ENCODE measurements around the gene GAS7.
"Not testable (repeated sequence)": the region's sequence is repeated elsewhere in the genome, so short reads cannot be mapped to it uniquely, and the experiment has no call there.

The GAS7 gene

DNA sequence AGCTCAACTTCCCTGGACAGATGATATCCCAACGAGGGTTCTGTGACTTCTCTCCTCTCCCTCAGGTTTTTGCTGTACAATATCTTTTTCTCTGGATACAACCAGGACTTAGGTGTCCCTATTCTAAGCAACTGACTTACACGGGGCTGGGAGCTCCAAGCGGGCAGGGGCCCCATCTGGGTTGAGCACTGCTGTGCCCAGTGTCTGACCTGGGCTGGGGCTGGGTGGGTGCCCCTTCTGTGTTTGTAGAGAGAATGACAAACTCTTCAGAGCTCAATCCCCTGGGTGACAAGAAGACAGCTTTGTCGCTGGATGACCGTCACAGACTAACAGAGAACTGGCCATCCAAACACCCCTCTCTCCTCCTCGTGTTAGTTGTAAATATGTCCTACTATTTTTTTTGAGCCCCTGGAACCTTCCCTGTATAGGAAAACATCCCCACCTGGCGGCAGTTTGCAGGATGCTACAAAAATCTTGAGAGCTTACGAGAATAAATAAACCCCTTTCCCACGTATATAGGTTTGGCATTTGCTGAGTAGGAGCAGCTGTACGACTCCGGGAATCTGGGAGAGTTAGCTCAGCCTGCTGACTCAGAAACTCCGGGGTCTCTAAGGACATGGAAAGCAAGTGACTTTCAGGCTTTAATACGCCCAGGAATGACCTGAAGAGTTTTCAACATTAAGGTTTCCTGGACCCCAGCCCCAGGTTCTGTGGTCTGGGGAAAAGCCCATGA is 269.6 kb downstream of the GAS7 start:
- DNase-seq (ENCODE audit: extremely low read depth in 1 of 2, low read depth in 1 of 2) = no peak

DNA sequence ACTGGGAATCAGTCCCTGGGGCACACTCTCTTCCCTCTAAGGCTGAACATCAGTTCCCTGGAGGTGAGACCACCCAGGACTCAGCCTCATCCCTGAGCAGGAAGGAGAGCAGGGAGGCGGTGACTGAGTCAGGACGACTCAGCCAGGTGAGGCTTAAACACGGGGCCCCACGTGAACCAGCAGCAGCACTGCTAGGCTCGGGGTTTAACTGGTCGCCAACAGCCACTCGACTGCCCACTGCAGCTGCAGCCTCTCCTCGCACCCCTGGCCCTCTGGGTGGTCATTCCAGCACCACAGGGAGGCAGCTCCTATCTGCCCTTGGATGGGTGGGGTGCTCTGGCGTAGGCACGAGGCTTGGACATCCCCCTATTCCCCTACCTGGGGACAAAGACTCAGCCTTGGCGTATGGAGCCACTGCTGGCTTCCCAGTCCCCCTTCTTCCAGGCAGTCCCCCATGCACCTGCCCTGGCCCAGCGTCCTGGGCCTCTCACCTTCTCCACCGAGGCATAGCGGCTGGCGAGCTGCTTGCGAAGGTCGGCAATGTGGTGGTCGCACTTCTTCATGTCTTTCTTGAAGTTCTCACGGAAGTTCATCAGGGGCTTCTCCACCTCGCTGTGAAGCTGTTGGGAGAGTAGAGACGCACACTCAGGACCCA is 272.1 kb downstream of the GAS7 start:
- no peak for DNase-seq (ENCODE audit: extremely low read depth in 1 of 2, low read depth in 1 of 2)

DNA sequence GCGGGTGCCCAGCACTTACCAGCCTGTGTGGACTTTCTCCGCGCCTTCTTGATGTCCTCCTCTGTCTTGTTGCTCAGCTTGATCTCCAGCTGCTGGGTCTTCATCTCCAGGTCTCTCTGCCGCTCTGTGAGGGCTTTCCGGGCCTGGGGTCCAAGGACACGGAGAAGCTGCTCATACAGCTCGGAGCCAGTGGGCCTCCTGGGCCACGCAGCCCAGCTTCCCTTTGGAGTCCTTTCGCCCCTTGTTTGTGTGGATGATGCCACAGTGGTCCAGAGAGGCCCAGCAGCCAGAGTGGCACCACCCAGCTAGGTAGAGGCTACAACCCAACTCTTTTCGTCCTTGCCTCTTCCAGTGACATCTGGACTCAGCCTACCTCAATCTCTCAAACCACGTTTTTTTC is 272.9 kb downstream of the GAS7 start:
- DNase-seq (ENCODE audit: extremely low read depth in 1 of 2, low read depth in 1 of 2) = no peak

DNA sequence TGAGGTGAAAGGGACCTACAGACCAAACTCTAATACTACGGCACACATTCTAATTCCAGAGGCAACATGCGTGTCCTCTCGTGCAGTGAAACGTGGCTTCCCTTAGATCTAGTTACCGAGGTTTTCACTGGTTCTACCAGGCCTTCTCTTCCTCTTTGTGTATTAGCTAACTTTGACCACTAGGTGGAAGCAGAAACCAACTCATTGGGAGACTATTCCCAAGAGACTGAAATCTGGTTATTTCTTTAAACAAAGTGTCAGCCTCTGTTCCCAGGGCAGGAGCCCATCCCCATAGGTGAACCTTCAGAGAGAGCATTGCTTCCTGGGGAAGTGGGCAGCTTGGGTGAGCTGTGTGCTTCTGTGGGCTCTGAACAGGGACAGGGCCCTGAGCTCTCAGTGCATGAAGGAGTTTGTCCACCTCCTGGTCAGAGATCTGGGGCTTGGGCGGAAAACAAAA is 273.6 kb downstream of the GAS7 start:
- DNase-seq (ENCODE audit: extremely low read depth in 1 of 2, low read depth in 1 of 2) = no peak

DNA sequence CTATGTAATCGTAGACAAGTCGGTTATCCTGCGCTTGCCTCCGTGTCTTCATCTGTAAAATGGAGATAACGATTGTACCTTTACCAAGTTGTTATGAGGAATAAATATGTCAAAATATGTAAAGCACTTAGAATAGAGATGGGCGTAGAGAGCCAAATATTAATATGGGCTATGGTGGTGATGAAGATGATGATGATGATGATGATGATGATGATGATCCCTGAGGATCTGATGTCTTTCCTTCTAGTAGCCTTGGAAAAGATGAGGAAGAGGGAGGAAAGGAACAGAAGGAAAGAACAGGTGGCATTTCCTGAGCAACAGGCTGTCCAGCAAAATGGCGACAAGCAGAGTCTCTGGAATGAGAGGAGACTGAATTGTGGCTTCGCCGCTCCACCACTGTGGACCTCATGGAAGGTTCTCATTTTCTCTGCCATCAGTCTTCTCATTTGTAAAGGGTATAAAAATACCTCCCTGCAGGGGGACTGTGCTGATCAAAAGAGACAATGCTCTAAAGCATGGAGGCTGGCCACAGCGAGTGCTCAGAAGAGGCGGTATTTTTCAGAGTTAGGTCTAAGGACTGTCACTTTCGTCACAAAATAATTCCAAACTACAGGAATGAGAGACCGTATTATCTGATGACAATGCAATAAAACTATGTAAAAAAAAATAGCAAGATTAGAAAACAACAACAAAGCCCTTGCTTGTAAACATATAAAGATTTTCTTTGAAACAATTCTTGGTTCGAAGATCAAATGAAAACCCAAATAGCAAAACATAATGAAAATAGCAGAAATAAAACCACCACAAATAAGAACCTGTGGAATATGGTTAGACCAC is 276.2 kb downstream of the GAS7 start:
- DNase-seq (ENCODE audit: extremely low read depth in 1 of 2, low read depth in 1 of 2) = no peak

DNA sequence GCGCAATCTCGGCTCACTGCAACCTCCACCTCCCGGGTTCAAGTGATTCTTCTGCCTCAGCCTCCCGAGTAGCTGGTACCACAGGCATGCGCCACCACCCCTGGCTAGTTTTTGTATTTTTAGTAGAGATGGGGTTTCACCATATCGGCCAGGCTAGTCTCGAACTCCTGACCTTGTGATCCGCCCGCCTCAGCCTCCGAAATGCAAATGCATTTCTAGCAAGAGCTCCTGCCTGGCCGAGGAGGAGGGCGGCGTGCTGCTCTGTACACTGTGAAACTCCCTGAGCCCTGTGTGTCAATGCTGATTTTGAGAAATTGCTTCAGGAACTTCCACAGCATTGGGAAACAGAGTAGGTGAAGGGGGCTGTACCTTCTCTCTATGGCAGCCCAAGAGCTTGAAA is 277.2 kb downstream of the GAS7 start:
- not testable (repeated sequence) for DNase-seq (ENCODE audit: extremely low read depth in 1 of 2, low read depth in 1 of 2)

DNA sequence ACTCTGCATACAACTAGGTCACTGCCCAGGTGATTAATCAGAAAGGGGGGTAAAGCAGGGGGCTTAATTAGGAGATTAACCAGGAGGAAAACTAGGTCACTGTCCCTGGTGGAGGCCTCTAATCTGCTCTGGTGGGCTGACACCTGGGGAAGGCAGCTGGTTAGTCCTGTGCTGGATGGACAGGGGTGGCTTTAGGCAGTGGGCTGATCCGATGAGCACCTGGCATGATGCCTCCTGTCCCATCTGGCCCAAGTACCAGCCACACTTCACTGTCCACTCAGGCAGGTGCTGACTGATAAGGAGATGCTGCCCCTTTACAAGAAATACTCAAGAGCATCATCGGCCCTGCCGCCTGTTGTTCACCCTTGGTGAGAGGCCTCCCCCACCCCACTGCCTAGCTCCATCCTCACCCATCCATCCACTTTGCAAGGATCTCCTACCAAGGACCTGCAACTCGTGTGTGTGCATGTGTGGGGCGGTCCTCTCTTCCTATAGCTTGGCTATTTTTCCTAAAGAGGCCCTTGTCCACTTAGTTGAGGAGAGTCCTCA is 279.5 kb downstream of the GAS7 start:
- DNase-seq (ENCODE audit: extremely low read depth in 1 of 2, low read depth in 1 of 2) = no peak

DNA sequence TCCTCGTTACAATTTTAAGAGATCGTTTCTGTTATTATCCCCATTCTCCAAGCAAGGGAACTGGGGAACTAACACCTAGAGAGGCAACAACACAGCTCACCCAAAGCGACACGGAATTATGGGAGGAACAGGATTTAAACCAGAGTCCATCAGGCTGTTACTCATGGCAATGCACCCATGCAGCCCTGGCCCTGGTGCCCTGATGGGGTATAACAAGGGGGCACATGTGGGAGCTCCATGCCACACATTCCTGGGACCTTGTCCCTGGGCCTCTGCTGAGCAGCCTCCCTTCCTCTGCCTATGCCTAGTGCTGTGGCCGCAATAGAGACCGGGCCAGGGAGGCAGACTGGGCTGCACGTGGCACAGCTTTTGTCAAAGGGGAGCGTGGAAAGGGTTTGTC is 280.1 kb downstream of the GAS7 start:
- DNase-seq (ENCODE audit: extremely low read depth in 1 of 2, low read depth in 1 of 2) = no peak

DNA sequence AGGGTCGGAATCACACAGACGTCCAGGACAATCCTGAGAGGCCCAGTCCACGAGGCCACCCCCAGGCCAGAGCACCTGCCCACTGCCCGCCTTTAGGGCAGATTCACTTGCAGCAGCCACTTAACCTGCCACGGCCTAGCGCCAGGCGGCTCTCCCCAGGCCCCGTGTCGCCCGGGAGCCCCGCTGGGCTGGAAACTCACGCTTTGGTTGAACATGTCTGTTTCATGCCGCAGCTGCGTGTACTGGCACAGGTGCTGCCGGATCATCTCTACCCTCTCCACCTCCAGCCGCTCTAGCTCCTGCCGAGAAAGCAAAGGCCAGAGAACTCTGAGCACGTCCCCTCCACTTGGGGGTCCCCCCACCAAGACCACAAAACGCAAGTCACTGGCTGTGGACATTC is 280.6 kb downstream of the GAS7 start:
- no peak for DNase-seq (ENCODE audit: extremely low read depth in 1 of 2, low read depth in 1 of 2)

DNA sequence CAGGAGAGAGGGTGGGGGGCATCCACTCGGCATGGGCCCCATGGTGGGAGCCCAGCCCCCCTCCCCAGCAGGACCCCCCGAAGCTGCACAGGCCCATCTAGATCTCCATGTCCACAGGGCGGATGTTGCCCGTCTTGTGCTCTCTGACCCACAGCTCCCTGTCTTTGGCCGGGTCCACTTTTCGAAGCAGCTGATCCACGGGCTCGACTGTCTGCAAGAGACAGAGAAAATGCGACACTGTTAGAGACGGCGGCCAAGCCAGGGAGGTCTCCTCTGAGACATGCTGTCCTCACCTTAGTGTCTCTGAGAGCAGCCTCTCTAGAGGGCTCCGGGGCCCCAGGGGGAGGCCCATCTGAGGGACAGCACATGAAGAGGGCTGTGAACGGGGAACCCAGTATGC is 281.3 kb downstream of the GAS7 start:
- no peak for DNase-seq (ENCODE audit: extremely low read depth in 1 of 2, low read depth in 1 of 2)

DNA sequence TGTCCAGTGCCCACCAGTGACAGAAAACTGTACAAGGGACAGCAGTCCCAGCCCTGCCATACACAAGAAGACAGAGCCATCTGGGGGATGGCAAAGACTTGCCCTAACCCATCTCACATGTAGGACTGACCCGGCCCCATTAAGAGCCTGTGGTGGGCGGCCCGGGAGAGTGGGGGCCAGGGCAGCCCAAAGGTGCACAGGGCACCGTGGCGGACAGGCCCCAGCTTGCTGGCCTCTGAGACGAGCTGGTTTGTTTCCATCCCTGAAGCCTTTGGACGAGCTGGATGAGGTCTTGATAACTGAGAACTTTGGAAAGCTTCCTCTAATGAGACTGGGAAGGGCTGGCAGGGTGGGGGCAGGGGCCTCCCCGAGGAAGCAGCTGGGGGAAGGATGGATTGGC is 282.3 kb downstream of the GAS7 start:
- no peak for DNase-seq (ENCODE audit: extremely low read depth in 1 of 2, low read depth in 1 of 2)

DNA sequence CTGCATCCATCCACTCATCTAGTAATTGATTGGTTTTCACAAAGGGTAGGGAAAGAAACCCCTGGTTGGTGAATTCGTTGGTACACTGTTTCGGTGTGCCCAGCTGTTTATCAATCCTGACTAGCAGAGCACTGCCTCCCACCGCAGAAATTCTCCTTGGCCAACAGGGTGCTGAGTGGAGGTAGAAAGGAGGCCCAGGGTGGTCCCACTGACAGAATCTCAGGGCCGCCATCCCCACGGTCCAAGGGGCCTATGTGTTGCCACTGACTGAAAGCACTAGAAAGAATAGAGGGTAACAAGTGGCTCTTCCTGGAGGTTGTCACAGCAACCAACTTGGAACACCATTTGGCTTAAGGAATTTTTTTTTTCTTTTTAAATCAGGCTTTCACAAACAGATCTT is 284.9 kb downstream of the GAS7 start:
- DNase-seq (ENCODE audit: extremely low read depth in 1 of 2, low read depth in 1 of 2) = no peak

DNA sequence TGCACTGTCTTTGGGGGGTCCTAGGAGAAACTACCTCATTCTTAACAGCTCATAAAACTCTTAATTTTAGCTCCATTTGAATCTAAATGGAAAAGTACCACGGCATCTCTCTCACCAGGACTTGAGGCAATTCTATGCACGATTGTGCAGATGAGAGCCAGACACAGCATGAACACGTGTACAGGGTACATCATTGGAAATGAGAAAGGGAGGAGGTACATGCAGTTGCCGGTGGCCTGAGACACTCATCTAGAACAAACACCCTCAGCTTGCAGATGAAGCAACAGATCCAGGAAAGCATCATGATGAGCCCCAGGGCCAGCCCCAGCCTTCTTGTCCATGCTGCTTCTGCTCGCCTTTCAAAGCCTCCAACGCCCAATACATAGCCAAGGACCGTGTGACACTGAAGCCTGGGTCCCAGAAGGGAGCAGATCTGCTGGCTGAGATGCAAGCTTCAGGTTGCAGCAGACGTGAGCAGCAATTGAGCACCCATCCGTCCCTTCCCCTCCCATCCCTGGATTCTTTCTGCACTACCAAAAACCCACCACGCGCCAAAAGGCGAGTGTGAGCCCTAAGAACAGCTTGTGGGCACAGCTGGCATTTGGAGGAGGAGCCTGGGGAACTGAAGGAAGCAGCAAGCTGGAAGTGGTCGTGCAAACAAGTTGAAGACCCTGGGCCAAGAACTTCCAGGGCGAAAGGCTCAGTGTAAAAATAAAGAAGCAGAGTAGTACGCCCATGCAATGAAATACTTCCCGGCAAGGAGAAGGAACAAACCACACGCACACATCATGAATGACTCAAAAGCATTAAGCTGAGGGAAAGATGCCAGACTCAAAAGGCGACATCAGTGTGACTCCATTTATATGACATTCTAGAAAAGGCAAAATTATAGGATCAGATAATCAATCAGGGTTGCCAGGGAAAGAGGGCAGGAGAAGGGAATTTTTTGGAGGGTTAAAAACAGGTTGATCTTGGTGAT is 286.0 kb downstream of the GAS7 start:
- no peak for DNase-seq (ENCODE audit: extremely low read depth in 1 of 2, low read depth in 1 of 2)

DNA sequence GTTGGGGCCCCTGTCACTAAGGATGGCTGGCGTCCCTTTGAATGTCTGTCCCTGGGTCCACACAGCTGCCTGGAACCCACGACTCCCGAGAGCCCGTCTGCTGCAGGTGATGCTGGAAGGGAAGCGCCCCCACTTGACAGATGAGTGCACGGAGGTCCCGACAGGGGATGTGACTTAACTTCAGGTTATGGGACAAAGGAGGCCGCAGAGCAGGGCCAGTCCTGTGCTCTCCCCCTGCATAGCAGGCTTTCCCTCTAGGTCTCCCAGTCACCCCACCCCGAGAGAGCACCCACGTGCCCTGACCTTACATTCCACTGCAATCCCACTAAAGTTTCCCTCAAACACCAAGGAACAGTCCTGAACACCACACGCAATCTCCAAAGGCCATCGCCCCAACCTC is 287.3 kb downstream of the GAS7 start:
- no peak for DNase-seq (ENCODE audit: extremely low read depth in 1 of 2, low read depth in 1 of 2)

DNA sequence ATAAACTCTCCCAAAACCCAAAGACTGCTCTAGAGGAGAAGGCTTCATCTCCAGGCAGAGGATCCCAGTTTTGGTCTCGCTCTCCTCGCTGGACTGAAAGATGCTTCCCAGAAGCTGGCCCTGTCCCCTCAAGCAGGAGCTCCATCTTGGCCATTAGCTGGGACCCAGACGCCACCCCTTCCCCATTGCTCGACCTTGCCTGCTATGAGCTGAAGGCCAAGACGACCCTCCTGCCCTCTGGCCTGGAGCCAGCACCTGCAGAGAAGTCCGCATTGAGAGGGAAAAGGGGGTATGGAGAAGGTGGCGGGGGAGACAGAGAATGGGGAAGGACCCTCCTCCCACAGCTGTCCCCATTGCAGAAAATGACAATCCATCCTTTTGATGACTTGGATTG is 289.8 kb downstream of the GAS7 start:
- DNase-seq (ENCODE audit: extremely low read depth in 1 of 2, low read depth in 1 of 2) = no peak

DNA sequence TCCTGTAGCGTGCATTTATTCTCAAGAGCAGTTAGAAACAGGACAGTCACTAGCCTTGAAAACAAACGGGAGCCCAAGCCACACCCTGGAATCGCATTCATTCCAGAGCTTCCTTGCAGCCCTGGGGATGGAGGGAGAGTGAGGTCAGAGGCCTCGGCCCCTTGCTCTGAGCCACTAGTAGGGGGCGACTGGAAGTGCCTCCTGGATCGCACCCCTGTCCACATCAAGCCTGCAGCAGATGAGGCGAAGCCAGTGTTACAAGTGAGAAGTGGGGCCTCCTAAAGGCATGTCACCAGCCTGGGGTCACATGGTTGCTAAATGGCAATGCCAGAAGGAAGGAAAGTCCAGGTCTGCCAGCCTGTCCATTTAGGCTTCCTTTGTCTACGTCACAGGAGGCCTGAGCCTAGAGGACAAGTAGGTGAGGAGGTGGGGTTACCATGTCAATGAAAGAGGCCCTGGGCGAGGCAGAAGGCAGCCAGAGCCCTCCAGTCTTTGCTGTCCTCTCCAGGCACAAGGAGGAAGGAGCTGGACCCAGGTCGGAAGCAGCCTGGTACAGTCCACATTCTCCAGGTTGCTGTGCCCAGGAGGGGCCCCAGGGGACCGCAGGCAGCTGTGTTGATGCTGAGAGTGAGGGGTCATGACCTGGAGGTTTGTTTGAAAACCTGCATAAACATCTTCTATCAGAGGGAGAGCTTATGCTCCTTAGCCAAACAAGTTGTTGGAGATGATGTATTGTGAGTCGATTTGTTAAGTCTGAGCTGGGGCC is 290.3 kb downstream of the GAS7 start:
- DNase-seq (ENCODE audit: extremely low read depth in 1 of 2, low read depth in 1 of 2) = no peak

DNA sequence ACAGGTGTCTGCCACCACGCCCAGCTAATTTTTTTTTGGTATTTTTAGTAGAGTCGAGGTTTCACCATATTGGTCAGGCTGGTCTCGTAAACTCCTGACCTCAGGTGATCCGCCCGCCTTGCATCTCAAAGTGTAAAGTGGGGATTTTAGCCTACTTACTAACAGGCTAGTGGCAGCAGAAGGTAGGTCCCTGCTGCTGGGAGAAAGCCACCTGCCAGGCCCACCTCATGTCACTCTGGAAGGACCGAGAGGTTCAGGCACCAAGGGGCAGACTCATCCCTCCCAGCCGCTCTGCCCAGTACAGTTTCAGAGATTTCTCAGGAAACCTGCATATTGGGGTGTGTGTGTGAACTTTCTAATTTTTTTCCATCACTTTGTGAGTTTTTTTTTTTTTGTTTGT is 291.3 kb downstream of the GAS7 start:
- DNase-seq (ENCODE audit: extremely low read depth in 1 of 2, low read depth in 1 of 2) = no peak

DNA sequence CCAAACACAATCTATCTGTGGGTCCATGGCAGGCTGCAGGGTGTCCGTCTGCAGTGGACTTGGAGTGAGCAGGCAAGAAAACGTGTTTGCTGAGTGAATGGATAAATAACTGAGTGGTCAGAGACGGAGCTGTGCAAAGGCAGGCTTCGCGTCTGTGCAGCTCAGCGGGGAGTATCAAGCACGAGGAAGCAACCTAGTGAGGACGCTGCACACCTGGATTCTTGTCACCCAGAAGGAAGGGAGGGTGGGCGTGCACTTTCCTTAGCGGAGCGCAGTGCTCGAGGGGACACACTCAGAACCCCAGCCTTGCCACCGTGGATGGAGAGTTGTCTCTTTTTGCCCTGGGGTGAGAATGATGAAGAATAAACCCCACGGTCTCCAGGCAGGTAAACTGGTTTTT is 291.8 kb downstream of the GAS7 start:
- no peak for DNase-seq (ENCODE audit: extremely low read depth in 1 of 2, low read depth in 1 of 2)

DNA sequence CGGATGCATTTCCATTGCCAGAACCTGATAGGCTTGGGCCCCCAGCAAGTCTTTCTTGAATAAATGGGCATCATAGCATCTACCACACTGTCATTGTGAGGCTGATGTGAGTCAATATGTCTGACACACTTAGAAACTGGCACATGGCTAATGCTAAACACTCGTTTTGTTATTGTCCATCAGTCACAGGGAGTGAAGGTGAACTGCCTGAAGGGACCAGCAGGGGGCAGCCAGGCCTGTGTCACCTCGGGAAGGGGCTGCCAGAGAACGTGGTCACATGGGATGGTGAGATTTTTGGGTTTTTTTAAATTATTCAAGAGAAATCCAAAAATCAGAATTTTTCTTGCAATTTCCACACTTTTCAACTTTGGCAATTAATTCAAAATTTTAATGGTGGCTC is 292.5 kb downstream of the GAS7 start:
- no peak for DNase-seq (ENCODE audit: extremely low read depth in 1 of 2, low read depth in 1 of 2)

DNA sequence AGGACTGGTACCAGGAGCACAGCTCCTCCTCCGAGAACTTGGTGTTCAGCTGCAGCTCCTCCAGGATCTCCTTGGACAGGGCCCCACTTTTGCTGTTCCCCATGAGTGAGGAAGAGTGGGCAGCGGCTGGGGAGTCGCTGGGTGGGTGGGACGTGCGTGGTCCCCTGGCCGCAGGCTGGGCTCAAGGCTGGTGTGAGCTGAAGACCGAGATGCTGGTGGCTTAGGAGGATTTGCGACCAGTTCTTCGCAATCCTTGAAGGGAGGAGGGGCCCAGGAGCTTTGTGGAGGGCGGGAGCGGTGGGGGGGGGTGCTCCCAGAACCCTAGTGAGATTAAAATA is 293.4 kb downstream of the GAS7 start, which contains the start of gene RCVRN:
Gene RCVRN (minus strand): TSS at position 194 of the 338 bp plus-strand sequence. CDS start 91 bp downstream, at position 103.
- DNase-seq (ENCODE audit: extremely low read depth in 1 of 2, low read depth in 1 of 2) = no peak
